HG02885 (cell line): ENCODE measurements around the gene FAM78A.

ENCODE experiments used
- ATAC-seq: cut with Tn5 transposase; IDR thresholded peaks from one replicate; pipeline ENCODE4 v1.9.1; 2021; ENCODE audit warnings: mild to moderate bottlenecking; ENCODE audit not compliant: unreplicated experiment, poor library complexity

The FAM78A gene

GRCh38 chr9:131303381-131304321, 27.3 kb upstream of the FAM78A start:
- ATAC-seq = no peak

- no peak for ATAC-seq
Measured at GRCh38 chr9:131302244-131303075, 26.1 kb upstream of the FAM78A start.

GRCh38 chr9:131300444-131300843, 24.1 kb upstream of the FAM78A start:
- ATAC-seq = no peak

- ATAC-seq = no peak
Measured at GRCh38 chr9:131299961-131300347, 23.6 kb upstream of the FAM78A start.

GRCh38 chr9:131299346-131299960, 23.1 kb upstream of the FAM78A start:
- no peak for ATAC-seq

- ATAC-seq = no peak
Measured at GRCh38 chr9:131298816-131299215, 22.5 kb upstream of the FAM78A start.

GRCh38 chr9:131298341-131298740, 22.0 kb upstream of the FAM78A start:
- no peak for ATAC-seq

GRCh38 chr9:131297903-131298302, 21.6 kb upstream of the FAM78A start:
- ATAC-seq = no peak

- ATAC-seq = no peak
Measured at GRCh38 chr9:131296906-131297500, 20.7 kb upstream of the FAM78A start.

- no peak for ATAC-seq
Measured at GRCh38 chr9:131296460-131296859, 20.1 kb upstream of the FAM78A start.

- ATAC-seq = no peak
Measured at GRCh38 chr9:131292937-131293336, 16.6 kb upstream of the FAM78A start.

GRCh38 chr9:131291795-131292315, 15.5 kb upstream of the FAM78A start:
- ATAC-seq = no peak

GRCh38 chr9:131290767-131291370, 14.6 kb upstream of the FAM78A start:
- no peak for ATAC-seq

- ATAC-seq = no peak
Measured at GRCh38 chr9:131290036-131290766, 13.9 kb upstream of the FAM78A start.

GRCh38 chr9:131289301-131290035, 13.2 kb upstream of the FAM78A start, which contains the start of gene PLPP7:
Gene PLPP7 (plus strand): TSS chr9:131289723. CDS start chr9:131289998, 275 bp downstream.
- no peak for ATAC-seq

GRCh38 chr9:131288217-131288616, 11.9 kb upstream of the FAM78A start:
- ATAC-seq = no peak

GRCh38 chr9:131287359-131287758, 11.0 kb upstream of the FAM78A start:
- ATAC-seq = no peak

GRCh38 chr9:131284856-131285255, 8.5 kb upstream of the FAM78A start:
- ATAC-seq = no peak
